NOMO-1 treated with DMSO at 0.1 percent for 48 hours (cell line): Measurements from ENCODE around the gene FNDC3A.
A peak's percentile ranks its signal among the peaks of the same experiment; 100 is the strongest.
"Not testable (repeated sequence)": the region's sequence is repeated elsewhere in the genome, so short reads cannot be mapped to it uniquely, and the experiment has no call there.

Experiments used
- DNase-seq: peaks from one replicate; lab custom pipeline; 2025; ENCODE audit not compliant: unreplicated experiment; lab: John Stamatoyannopoulos, UW

FNDC3A gene

GRCh38 chr13:49071341-49071937, 95.7 kb downstream of the FNDC3A start:
- no peak for DNase-seq

- no peak for DNase-seq
These were observed 107.2 kb downstream of the FNDC3A start for GRCh38 chr13:49082653-49083536.

GRCh38 chr13:49084961-49085360, 109.2 kb downstream of the FNDC3A start:
- DNase-seq: no peak

- peak; percentile 54 for DNase-seq
These were observed 111.0 kb downstream of the FNDC3A start for GRCh38 chr13:49086722-49087121.

- DNase-seq: no peak
These were observed 117.7 kb downstream of the FNDC3A start for GRCh38 chr13:49093376-49093775.

GRCh38 chr13:49097374-49097773, 121.7 kb downstream of the FNDC3A start:
- no peak for DNase-seq

GRCh38 chr13:49098198-49098597, 122.5 kb downstream of the FNDC3A start:
- DNase-seq: no peak

- DNase-seq: peak; percentile 57
These were observed 123.2 kb downstream of the FNDC3A start for GRCh38 chr13:49098771-49099512.

- DNase-seq: no peak
These were observed 123.8 kb downstream of the FNDC3A start for GRCh38 chr13:49099513-49099877.

- no peak for DNase-seq
These were observed 125.2 kb downstream of the FNDC3A start for GRCh38 chr13:49100637-49101570.

- no peak for DNase-seq
These were observed 132.5 kb downstream of the FNDC3A start for GRCh38 chr13:49108196-49108595.

- peak; percentile 88 for DNase-seq
These were observed 134.6 kb downstream of the FNDC3A start for GRCh38 chr13:49110122-49110912.

- no peak for DNase-seq
These were observed 135.1 kb downstream of the FNDC3A start for GRCh38 chr13:49110913-49111170.

- no peak for DNase-seq
These were observed 137.2 kb downstream of the FNDC3A start for GRCh38 chr13:49112782-49113525.

GRCh38 chr13:49113526-49114286, 138.0 kb downstream of the FNDC3A start:
- DNase-seq: peak; percentile 52

GRCh38 chr13:49116873-49117272, 141.2 kb downstream of the FNDC3A start:
- no peak for DNase-seq

- not testable (repeated sequence) for DNase-seq
These were observed 142.7 kb downstream of the FNDC3A start for GRCh38 chr13:49118455-49118854.

GRCh38 chr13:49124693-49125304, 149.1 kb downstream of the FNDC3A start:
- no peak for DNase-seq
